C4-2B (cell line): ENCODE results near the gene IKZF4.

Experiments
- ZFX ChIP-seq: fragments of 450-650 bp; IDR thresholded peaks from 2 replicates; pipeline ENCODE4 v1.6.1; 2017
- TF ChIP-seq, protein P1 (sequence below): fragments of 450-650 bp; conservative IDR thresholded peaks from 2 replicates; pipeline ENCODE4 v1.5.1; 2017; ENCODE audit warnings: mild to moderate bottlenecking

GRCh38 chr12:55974308-55974730, 46.5 kb upstream of the IKZF4 start:
- TF ChIP-seq, protein P1, sequence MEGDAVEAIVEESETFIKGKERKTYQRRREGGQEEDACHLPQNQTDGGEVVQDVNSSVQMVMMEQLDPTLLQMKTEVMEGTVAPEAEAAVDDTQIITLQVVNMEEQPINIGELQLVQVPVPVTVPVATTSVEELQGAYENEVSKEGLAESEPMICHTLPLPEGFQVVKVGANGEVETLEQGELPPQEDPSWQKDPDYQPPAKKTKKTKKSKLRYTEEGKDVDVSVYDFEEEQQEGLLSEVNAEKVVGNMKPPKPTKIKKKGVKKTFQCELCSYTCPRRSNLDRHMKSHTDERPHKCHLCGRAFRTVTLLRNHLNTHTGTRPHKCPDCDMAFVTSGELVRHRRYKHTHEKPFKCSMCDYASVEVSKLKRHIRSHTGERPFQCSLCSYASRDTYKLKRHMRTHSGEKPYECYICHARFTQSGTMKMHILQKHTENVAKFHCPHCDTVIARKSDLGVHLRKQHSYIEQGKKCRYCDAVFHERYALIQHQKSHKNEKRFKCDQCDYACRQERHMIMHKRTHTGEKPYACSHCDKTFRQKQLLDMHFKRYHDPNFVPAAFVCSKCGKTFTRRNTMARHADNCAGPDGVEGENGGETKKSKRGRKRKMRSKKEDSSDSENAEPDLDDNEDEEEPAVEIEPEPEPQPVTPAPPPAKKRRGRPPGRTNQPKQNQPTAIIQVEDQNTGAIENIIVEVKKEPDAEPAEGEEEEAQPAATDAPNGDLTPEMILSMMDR, result no peak
- TF ChIP-seq ZFX, result peak; percentile 93
